Lower leg skin (tissue), 4 donors: Measurements from ENCODE around the gene TNFAIP8L1. TPM values are rescaled to one million over a fixed set of nuclear protein-coding genes. Genes with fewer than 3 reads are reported as not detected.

Experiments
- DNase-seq, 2 donors: peaks; one replicate each; pipeline ENCODE4 v3.0.0-alpha.2; 2019; ENCODE audit warnings: low spot score in 2 of 2
- H3K4me3 ChIP-seq: fragments of 200-600 bp; sonication (generic); 2 replicates; pipeline ENCODE4 v1.5.1; 2017; ENCODE audit warnings: mild to moderate bottlenecking, low read depth; ENCODE audit not compliant: poor library complexity, severe bottlenecking
- POLR2A ChIP-seq, 2 donors: fragments of 450-650 bp; IDR thresholded peaks; one replicate each; pipeline ENCODE4 v1.6.1; 2016 to 2017; ENCODE audit warnings: antibody characterized with exemption in 2 of 2, mild to moderate bottlenecking in 1 of 2, moderate library complexity in 1 of 2
- WGBS, 2 donors: methylation state at CpG; one replicate each; pipeline ENCODE4 v1.1.5; 2018; 5-methylcytosine and 5-hydroxymethylcytosine counted together
- intact Hi-C: fragments of 100-400 bp; cut with DNase I; formaldehyde crosslinking; loops from one replicate; pipeline ENCODE4 v1.15.0; 2023; ENCODE audit warnings: low total_unique reads
- total RNA-seq, 4 donors: library from RNA; depleted of rRNA; stranded (reverse); fragments of >200 nt; gene quantifications; one replicate each; pipeline ENCODE4 v1.1.0, GENCODE V29; 2016
- TF ChIP-seq, protein P1 (sequence below), 3 donors: fragments of 450-650 bp; IDR thresholded peaks; one replicate each; pipeline ENCODE4 v1.5.1; 2016; ENCODE audit warnings: antibody characterized with exemption in 3 of 3, mild to moderate bottlenecking in 3 of 3, moderate library complexity in 2 of 3

TNFAIP8L1 gene
- total RNA-seq, 4 donors from 2014 or later: 3.1 to 11.6 (median 7.0) TPM

DNA sequence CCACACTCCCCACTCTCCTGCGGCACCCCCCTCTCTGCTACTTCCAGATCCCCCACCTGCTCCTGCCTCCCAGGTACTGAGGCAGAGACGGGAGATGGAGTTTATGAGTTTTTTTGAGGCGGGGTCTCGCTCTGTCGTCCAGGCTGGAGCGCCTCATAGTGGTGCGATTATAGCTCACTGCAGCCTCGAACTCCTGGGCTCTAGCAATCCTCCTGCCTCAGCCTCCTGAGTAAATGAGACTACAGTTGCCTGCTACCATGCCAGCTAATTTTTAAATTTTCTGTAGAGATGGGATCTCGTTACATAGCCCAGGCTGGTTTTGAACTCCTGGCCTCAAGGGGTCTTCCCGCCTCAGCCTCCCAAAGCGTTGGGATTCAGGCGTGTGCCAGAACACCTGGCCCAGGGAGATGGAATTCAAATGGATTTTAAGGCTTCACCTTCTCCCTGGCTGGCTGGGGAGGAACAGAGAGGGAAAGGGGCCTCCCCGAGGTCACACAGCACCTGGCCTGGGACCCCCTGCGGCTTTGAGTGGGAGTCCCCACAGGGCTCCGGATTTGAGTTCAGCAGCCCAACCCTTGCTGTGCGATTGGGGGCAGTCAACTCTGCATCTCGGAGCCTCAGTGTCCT, 19.5 kb upstream of the TNFAIP8L1 start:
- intact Hi-C loops: no loop called here
- TF ChIP-seq, protein P1, sequence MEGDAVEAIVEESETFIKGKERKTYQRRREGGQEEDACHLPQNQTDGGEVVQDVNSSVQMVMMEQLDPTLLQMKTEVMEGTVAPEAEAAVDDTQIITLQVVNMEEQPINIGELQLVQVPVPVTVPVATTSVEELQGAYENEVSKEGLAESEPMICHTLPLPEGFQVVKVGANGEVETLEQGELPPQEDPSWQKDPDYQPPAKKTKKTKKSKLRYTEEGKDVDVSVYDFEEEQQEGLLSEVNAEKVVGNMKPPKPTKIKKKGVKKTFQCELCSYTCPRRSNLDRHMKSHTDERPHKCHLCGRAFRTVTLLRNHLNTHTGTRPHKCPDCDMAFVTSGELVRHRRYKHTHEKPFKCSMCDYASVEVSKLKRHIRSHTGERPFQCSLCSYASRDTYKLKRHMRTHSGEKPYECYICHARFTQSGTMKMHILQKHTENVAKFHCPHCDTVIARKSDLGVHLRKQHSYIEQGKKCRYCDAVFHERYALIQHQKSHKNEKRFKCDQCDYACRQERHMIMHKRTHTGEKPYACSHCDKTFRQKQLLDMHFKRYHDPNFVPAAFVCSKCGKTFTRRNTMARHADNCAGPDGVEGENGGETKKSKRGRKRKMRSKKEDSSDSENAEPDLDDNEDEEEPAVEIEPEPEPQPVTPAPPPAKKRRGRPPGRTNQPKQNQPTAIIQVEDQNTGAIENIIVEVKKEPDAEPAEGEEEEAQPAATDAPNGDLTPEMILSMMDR (IDR thresholded peaks at IDR 0.05): no peak
- no peak for TF ChIP-seq POLR2A (IDR thresholded peaks at IDR 0.05)
- 75 to 79% methylated on average over 17 of the region's 17 CpGs for WGBS, 2 donors
- H3K4me3 ChIP-seq: no peak overlapping the region
- DNase-seq: no peak

DNA sequence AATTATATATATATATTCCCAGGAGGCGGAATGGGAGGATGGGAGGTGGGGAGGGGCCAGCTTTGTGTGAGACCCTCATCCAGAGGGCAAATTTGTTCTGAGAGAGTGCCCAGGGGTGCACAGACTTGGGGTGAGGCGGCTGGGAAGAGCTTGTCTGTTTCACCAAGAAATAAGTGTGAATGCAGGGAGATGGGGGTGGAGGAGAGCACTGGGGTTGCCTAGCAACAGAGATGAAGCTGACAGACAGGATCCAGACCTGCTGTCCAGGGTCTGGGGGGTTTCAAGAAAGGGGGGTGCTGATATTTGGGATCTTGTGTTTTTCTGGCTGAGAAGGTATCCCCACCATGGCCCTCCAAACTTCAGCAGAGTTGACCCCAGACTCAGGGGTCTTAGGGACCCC, 18.6 kb upstream of the TNFAIP8L1 start:
- TF ChIP-seq, protein P1 (IDR thresholded peaks at IDR 0.05): no peak
- no peak for TF ChIP-seq POLR2A (IDR thresholded peaks at IDR 0.05)
- intact Hi-C loops: no loop called here
- H3K4me3 ChIP-seq: no peak overlapping the region
- 58 to 67% methylated on average over 2 of the region's 2 CpGs for WGBS, 2 donors
- no peak for DNase-seq

DNA sequence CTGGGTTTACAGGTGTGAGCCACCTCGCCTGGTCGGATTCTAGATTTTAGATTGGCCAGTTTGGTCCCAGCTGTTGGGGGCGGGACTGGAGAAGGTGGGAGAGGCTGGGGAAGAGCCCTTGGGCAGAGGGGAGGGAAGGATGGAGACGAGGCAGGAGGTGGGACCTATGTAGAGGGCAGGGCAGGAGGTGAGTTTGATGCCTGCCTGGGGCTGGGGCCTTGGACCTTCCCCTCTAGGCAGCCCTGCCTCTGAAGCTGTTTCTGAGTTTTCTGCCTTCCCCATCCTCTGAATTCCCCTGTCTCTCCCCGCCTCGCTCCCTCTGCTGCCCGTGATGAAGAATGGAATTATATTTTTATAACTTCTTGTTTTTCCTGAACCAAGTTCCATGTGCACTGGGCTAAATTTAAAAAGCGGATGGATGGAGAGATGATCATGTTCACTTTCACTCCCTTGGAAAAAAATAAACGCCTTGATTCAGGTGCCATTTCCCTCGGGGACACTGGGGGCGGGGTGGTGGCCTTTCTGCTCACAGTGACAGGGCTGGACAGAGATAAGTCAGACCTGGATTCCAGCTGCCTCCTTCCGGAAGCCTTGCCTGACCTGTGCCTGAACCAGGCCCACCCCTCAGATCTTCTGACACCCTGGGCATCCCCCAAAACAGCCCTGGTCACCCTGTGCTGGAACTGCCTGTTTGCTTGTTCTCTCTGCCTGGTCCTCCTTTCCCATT, 16.5 kb upstream of the TNFAIP8L1 start:
- no peak for TF ChIP-seq POLR2A (IDR thresholded peaks at IDR 0.05)
- TF ChIP-seq, protein P1 (IDR thresholded peaks at IDR 0.05): no peak
- WGBS, 2 donors: 45% methylated on average over 12 of the region's 12 CpGs
- intact Hi-C loops: no loop called here
- no peak for DNase-seq
- no peak overlapping the region for H3K4me3 ChIP-seq

DNA sequence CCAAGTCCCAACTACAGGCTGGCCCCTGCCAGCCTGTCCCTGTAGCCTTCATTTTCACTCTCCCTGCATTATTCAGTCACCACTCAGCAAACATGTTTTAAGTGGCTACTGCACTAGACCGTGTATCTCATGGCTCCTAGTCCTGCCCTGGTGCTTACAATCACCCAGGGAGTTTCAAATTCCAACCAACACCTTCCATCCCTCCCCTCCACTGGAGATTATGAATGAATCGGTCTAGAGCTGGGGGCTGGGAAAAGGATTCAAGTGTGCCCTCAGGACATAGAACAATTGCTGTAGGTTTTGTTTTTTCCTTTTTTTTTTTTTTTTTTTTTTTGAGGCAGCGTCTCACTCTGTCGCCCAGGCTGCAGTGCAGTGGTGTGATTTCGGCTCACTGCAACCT, 15.0 kb upstream of the TNFAIP8L1 start:
- intact Hi-C loops: no loop called here
- 78 to 82% methylated on average over 5 of the region's 5 CpGs for WGBS, 2 donors
- no peak for DNase-seq
- H3K4me3 ChIP-seq: no peak overlapping the region
- TF ChIP-seq, protein P1 (IDR thresholded peaks at IDR 0.05): no peak
- TF ChIP-seq POLR2A (IDR thresholded peaks at IDR 0.05): no peak

GRCh38 chr19:4624733-4625362, 14.5 kb upstream of the TNFAIP8L1 start:
- TF ChIP-seq, protein P1 (IDR thresholded peaks at IDR 0.05): no peak
- TF ChIP-seq POLR2A (IDR thresholded peaks at IDR 0.05): no peak
- WGBS, 2 donors: 50 to 61% methylated on average over 5 to 6 of the region's 6 CpGs
- intact Hi-C loops: no loop called here

More at GRCh38 chr19:4624733-4625362, 14.5 kb upstream of the TNFAIP8L1 start:
- no peak for DNase-seq
- H3K4me3 ChIP-seq: no peak overlapping the region
